Activated T-cell treated with anti-CD3 and anti-CD28 coated beads, Interleukin-2, amount 50 U/mL, for 1 hour (primary cell): ENCODE data around the gene PTGIS.

ENCODE experiments used
- DNase-seq: peaks from one replicate; pipeline ENCODE4 v3.0.0-alpha.2; 2020

PTGIS gene

DNA sequence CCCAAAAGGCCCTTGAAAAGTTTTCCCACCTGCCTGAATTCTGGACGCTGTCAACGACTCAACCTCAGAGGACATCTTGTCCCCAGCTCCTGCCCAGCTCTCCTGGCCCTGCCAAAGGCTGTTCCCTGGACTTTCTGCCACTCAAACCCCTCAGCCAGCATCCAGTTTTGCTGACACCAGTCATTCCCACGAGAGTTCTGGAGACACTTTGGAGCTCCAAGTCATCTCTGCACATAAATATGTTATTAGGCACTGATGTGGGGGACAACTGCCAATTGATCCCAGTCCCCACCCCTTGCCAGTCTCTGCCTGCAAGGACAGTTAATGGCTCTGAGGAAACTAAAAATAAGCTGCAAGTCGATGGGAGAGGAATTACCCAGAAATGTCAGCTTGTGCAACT lies 46.6 kb downstream of the PTGIS start:
- no peak for DNase-seq

DNA sequence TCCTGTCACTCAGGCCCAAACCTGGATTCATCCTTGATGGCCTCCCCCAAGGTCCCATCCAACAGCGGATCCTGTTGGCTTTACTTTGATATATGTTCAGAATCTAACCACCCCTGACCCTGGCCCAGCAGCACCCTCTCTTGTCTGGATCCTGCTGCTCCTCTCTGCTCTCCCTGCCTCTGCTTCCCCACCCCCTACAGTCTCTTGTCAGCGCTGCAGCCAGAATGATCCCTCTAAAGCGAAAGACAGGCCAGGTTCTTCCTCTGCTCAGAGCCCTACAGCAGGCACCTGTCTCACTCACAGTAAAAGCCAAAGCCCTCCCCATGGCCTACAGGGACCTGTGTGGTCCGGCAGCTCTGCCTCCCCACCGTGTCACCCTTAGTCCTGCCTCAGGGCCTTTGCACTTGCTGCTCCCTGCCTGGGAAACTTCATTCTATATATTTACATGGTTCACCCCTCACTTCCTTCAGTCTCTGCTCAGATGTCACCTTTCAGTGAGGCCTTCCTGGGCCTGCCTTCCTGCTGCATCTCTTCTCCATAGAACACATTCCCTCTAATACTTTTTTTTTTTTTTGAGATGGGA lies 48.1 kb downstream of the PTGIS start:
- no peak for DNase-seq

DNA sequence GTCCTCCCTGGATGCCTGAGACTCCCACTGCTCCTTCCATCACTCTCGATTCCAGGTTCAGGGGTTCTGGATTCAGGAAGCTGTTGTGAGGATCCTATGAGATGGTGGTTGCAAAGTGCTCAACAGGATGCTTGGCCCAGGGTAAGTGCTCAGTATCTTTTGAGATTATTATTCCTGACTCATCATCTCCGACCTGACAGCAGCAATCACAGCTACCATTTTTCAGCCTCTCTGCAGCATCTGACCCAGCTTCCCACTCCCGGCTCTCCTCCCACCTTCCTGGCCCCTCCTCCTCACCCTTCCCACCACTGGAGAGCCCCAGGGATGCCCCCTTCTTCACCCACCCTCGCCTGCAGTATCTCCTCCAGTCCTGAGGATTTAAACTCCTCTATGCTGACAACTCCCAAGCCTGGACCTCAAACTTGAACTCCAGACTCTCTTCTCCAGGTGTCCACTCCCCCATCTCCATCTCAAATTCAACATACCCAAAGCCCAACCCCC lies 48.7 kb downstream of the PTGIS start:
- DNase-seq, result no peak

DNA sequence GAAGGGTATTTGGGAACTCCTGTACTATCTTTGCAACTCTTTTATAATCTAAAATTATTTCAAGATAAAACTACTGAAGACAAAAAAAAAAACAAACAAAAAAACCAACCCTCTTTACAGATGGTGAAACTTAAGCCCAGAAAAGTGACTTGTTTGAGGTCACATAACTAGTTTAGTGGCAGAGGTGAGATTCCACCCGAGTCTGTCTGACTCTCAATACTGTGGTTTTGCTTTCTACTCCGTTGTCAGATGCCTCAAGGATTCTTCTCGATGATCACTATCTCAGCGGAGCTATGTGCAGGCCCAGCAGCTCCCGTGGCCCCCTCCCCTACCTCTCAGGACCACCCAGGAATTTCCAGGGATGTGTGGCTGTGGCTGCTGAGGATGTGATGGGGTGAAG lies 49.4 kb downstream of the PTGIS start:
- no peak for DNase-seq

DNA sequence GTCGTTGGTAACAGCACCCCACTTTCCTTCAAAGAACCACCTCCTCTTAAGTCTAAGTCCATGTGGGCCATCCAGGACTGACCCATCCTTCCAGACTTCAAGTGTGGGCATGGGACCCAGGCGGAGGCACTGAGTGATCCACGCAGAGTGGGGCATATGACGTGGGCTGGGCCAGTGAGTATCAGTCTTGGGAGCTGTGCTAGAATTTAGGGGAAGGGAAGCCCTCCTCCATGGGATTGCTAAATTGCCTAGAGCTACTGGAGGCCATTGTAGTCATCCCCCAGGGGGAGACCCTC lies 50.2 kb downstream of the PTGIS start:
- DNase-seq, result no peak

DNA sequence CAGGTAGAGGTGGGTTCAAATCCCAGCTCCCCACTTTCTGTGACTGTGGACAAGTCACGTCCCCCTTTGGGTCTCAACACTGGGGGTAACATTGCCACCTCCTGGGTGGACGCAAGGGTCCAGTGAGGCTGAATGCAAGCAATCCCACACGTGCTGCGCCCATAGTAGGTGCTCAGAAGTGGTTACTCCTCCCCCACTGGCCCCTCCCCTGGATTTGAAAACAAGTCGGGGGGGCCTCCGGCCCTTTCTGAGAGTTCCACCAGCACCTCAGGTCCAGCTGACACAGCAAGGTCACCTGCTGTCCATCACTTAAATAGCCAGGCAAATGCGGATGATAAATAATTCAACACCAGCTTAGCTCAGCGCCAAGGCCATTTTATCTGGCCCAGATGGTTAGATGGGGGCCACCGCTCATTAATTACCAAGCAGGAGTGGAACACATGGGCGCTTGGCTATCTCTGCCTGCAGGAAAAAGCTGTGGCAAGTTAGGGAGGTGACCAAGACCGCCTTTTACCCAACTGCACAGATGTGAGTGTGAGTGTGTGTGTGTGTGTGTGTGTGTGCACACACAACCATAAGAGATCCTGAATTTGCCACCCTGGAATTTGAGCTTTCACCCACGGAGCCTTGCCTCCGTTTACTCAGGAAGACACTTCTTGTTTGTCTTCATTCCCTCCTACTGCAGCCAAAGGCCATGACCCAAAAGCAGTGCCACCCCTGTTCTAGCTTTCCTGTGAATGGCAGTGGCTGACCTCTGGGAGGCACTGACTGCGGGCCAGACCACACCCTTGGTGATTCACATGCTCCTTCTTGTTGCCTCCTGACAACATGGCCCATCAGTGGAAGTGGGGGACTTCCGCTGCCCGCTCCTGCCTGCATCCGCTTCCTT lies 50.8 kb downstream of the PTGIS start:
- no peak for DNase-seq

DNA sequence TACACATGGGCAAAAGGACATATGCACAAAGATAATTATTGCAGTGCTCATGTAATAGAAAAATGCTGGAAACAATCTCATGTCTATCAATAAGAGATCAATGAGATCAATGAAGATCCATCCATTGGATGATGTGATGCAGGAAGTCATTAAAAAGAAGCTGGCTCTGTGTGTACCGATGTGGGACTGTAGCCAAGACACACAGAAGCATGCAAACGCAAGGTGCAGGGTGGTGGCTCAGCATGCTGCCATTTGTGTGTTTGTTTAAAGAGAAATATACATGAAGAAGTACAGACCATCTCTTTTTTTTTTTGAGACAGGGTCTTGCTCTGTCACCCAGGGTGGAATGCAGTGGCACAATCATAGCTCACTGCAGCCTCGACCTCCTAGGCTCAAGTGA lies 52.4 kb downstream of the PTGIS start:
- no peak for DNase-seq

DNA sequence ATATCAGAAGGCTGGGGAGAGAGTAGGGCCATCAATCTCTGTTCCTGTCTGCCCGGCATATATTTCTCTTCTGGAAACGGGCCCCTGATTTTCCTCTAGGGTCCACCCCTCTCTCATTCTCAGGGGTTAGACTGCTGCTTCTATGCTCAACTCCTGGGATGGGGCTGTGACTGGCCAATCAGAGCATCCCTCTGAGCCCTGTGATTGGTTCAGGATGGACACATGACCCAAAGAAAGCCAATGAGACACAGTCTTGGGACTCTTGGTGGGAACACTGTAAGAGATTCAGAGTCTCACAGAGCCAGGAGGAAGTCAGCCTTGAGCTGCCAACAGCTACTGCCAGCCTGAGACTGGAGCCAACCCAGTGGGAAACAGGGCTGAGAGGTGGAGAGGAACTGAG lies 54.4 kb downstream of the PTGIS start:
- no peak for DNase-seq

DNA sequence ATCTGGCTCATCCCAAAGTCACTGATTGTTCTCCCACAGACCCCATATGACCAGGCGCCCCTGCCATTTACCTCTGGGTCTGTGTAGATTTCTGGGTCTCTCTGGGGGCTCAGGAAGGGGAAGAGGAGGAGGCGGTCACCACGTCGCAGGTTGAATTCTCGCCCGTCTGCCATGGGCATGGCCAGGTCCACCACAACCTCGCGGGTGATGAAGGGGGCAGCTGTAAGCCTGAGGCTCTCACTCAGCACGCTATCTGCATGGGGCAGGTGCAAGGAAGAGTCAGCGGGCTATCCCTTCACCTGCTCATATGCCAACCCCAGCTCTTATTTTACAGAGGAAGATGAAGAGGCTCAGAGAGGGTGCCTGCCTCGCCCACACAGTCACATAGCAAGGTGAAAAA lies 54.9 kb downstream of the PTGIS start:
- no peak for DNase-seq

DNA sequence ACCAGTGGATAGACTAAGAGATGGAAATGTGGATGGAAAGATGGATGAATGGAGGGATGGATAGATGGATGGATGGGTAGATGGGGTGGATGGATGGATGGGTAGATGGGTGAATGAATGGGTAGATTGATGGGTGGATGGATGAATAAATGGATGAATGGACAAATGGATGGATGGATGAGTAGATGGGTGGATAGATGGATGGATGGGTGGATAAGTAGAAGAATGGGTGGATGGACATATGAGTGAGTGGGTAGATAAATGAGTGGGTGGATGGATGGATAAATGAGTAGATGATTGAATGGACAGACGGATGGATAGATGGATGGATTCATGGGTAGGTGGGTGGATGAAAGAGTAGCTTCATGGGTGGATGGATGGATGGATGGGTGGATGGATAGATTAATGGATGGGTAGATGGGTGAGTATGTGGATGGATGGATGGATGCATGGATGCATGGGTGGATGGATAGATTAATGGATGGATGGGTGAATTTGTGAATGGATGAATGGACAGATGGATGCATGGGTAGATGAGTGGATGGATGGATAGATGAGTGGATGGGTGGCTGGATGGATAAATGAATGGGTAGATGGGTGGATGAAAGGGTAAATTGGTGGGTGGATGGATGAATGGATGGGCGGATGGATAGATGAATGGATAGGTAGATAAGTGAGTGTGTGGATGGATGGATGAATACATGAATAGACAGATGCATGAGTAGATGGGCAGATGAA lies 56.0 kb downstream of the PTGIS start:
- DNase-seq, result no peak

DNA sequence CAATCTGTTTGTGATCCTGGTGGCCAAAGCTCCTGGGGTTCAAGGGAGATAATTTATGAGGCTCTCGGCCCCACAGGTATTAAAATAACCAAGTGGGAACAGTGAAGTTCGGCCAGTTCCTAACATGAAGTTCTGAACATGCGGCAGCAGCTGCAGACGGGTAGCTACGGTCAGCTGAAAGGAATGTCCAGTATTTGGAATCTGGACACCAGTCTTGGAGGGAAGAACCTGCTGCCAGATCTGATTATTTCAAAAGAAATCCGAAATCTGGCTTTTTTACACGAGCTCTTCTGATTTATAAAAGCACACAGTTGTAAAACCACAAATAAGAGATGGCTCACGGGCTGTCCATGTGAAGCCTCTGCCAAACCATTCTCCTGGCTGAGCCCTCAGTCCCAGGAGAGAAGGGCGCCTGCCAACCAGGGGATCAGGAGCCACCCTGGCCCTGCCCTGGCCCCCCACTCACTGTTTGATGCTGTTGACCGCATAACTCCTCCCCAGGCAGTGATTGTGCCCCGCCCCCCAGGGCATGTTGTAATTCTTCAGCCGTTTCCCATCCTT lies 57.3 kb downstream of the PTGIS start:
- DNase-seq, result no peak

DNA sequence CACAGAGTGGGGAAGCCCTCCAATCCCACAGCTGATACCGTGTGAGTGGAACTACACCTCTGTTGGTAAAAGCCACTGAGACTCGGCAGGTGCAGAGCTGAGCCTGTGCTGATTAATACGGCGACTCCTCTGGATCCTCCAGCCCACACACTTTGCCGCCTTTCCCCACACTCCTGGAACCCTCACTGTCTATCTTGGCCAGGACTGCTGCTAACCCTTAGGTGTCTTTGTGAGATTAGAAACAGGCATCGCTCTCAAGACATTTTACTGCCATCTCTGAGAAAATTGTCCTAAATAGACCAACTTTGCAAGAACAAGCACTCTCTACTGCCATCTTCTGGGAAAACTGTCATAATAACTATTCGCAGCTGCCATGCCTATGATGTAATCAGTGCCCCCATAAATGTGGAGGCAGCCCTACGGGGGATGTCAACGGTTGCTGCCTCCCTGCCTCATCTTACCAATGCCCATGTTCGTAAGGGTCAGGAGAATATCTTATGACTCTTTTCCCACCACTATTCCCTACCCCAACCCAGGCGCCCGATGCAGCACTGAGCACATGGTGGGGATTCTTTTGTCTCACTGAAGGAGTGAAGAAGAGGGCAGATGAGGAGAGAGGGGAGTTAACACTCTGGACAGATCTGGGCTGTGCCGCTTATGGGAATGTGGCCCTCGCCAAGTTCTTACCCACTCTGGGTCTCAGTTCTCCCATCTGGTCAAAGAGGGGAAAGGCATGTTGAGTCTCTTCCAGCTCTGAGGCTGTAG lies 59.3 kb downstream of the PTGIS start:
- no peak for DNase-seq

DNA sequence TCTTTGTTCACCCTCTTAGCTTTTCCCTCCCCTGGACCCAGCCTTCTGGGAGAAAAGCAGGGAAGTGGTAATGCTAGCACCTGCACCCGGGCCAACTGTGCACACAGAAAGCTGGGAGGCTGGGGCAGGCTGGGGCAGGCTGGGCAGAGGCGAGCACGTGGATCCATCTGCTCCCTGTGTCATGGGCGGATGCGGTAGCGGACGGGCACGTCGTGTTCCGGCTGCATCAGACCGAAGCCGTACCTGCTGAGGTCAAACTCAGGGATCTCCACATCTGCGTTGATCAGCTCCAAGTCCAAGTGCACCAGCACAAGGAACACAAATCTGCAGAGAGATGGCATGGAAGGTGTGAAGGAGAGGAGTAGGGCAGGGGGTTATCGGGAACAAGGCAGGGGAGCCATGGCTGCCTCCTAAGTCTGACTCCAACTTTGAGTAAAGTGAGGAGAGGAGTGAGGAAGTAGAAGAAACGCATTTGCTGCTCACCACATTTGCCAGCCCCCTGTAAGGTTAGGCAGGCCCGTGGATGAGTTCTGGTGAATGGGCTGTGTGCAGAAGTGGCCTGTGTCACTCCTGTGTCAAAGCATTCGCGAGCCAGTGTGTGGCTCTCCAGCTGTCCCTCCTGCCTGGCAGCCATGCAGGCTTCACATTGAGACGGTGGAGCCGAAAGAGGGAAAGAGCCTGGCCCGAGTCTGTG lies 60.0 kb downstream of the PTGIS start:
- DNase-seq, result no peak

DNA sequence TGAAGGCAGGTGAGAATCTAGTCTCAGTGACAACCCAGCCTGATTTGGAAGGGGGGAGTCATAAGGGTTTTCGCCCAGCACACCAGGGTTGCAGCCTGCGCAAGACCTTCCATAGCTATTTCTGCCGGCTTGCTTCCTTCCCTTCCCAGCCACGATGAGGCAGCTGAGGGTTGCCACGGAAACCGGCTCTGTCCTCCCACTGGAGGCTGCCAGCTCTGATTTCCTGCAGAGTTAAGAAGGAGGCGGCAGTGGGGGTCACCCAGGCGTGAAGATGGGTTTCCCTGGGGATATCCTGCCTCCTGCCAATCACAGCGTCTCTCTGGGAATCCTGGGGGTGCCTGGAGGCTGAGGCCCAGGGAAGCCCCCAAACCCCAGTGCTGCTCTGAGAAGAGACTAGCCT lies 62.4 kb downstream of the PTGIS start:
- DNase-seq, result no peak

DNA sequence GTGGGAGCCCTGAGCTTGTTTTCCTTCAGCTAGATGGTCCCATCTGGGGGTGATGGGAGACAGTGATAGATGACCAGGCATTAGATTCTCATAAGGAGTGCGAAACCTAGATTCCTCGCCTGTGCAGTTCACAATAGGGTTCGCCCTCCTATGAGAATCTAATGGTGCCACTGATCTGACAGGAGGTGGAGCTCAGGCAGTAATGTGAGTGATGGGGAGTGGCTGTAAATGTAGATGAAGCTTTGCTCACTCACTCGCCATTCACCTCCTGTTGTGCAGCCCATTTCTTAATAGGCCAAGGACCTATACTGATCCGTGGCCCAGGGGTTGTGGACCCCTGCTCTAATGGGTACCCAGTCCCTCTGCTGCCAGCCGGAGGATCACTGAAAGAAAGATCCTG lies 64.8 kb downstream of the PTGIS start:
- DNase-seq, result no peak

DNA sequence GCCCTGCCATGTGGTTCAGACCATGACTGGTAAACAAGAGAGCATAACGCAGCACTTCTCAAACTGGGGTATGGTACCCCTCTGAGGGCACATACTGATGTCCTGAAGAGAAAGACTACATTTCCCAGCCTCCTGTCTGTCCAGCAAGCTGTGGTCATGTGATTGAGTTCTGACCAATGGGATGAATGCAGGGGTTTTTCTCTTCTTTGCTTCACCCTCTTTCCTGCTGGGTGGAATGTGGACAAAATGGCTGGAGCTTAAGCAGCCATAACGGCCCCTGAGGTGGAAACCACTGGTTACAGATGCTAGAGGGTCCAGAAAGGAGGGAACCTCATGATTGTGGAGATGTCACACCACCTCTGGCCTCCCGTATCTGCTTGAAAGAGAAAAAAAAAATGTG lies 66.0 kb downstream of the PTGIS start:
- no peak for DNase-seq

DNA sequence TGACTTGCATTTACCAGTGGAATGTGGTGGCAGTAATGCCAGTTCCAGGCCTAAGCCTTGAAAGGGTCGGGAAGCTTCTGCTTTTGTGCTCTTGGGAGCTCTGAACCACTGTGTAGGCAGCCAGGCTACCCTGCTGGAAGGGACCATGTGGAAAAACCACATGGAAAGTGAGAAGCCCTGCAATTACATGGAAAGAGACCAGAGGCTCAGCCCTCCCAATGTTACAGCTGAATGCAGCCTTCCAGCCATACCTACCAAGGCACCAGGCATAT lies 70.6 kb downstream of the PTGIS start:
- no peak for DNase-seq

DNA sequence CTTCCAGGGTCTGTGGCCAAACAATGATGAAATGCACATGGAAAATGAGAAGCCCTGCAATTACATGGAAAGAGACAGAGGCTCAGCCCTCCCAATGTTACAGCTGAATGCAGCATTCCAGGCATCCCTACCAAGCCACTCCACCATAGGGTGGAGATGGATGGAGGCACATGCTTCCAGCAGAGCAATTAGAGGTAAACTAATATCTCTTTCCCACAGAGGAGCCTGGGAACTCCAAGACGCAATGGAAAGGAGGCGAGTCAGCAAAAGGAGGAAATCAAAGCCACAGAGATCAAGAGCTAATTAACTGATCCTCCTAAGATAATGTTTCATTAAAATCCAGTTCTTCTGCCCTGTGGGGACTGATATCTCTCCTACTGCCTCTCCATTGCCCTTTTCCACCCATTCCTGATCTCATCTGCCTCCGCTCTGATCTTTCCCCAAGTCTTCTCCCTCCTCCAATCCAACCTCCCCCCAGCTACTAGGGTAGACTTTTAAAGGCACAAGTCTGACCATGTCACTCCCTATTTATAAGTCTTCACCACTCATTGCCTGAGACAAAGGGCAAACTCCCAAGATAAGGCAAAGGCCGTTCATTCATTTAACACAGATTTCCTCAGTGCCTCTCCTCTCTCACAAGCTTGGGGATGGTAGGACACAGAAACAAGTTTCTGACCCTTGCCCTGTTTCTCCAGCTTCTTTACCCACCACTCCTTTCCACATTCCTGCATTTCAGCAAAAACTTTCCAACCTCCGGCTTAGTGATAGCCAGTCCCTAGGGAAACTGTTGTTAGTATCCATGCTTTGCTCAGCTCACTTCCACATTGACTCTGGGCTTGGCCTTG lies 71.2 kb downstream of the PTGIS start:
- DNase-seq, result no peak

DNA sequence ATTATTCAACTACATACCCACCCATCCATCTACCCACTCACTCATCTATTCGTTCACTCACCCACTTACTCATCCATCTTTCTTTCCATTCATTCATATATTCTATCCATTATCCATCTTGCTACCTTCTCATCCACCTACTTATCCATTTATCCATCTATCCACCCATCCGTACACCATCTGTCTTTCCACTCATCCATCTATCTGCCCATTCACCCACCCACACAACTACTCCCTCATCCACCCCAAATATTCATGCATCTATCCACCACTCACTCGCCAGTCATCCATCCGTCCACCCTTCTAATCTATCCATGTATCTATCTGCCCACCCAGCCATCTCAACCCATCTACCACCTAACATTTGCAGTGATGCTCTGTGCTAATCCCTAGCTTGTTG lies 71.9 kb downstream of the PTGIS start:
- no peak for DNase-seq

DNA sequence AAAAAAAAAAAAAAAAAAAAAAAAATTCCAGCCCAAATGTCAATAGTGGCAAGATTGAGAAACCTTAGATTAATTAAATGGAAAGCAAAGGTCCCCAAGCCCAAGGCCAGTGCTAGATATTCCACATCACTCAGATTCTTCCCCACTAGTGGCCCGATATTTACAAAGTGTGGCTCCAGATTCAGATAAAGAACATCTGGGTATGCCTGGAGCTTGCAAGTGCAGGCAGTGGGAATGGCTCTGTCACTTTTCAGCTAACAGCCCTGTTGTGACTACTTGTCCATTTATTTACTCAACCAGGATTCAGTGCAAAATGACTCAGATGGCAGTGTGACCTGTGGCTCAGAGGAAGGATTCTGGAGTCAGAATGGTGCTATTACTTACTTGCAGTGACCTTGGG lies 77.2 kb downstream of the PTGIS start:
- no peak for DNase-seq

DNA sequence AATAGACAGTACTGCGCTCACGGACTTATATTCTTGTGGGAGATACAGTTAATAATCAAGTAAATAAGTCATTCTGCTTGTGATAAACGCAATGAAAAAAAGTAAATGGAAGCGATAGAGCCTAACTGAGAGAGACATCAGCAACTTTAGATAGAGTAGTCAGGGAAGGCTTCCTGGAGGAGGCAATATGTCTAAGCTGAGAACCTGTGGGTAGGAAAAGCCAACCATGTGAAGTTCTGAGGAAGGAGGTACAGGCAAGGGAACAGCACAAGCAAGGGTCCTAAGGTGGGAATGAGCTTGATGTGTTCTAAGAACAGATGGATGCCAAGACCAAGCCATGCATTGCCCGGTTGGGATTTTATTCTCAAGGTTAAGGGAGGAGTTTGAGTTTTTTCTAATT lies 78.2 kb downstream of the PTGIS start:
- no peak for DNase-seq

DNA sequence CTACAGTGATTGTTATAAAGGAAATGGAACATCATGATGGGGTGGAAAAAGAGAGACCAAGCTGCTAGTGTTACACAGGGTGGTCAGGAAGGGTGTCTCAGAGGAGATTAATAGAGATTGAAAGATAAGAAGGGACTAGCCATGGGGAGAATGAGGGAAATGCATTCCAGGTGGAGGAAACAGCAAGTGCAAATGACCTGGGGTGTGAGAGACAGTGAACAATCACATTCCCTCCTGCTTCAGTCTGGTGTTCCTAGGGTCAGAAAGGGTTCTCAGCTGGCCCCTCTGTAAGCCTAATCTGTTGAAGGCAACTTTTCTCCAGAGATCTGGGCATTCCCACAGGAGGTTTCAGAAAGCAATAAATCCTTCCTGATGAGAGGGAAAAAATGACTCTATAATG lies 81.9 kb downstream of the PTGIS start:
- DNase-seq, result no peak
